Measurements from ENCODE around the gene CCNT1. TPM values are rescaled to one million over a fixed set of nuclear protein-coding genes. Genes with fewer than 3 reads are reported as not detected.

CCNT1 gene
- total RNA-seq, 2 donors from 2014 or later, result 12.5 to 31.6 TPM

DNA sequence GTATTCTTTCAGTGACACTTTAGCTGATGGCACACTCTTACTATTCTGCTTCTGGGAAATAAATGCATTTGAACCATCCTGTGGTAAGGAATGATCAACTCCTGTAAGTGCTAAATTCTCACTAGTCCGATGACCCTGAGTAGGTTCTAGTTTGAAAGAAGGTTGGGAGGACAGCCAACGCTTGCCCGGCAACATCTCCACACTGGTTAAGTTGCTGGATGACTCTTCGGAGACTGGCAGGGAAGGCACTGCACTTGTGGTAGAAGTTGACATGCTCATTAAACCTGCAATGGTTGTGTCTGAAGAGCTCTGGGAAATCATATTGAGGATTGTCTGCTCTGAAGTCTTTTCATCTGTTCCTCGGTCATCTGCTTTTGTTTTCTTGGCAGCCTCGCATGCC is 22.5 kb downstream of the CCNT1 start:
- H3K27ac ChIP-seq, result no peak overlapping the region
- TF ChIP-seq, protein P1, sequence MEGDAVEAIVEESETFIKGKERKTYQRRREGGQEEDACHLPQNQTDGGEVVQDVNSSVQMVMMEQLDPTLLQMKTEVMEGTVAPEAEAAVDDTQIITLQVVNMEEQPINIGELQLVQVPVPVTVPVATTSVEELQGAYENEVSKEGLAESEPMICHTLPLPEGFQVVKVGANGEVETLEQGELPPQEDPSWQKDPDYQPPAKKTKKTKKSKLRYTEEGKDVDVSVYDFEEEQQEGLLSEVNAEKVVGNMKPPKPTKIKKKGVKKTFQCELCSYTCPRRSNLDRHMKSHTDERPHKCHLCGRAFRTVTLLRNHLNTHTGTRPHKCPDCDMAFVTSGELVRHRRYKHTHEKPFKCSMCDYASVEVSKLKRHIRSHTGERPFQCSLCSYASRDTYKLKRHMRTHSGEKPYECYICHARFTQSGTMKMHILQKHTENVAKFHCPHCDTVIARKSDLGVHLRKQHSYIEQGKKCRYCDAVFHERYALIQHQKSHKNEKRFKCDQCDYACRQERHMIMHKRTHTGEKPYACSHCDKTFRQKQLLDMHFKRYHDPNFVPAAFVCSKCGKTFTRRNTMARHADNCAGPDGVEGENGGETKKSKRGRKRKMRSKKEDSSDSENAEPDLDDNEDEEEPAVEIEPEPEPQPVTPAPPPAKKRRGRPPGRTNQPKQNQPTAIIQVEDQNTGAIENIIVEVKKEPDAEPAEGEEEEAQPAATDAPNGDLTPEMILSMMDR (IDR thresholded peaks at IDR 0.05), result no peak
- no peak for TF ChIP-seq POLR2A (IDR thresholded peaks at IDR 0.05)
- H3K36me3 ChIP-seq (replicated peaks in 1 of 2; ENCODE audit: insufficient read depth in 1 of 2, low read depth in 2 of 2), result peaks cover 7 to 31% of the 10 kb centered on the region in 2 donors
- intact Hi-C loops (cut with DNase I), result no loop called here
- no peak overlapping the region for H3K4me3 ChIP-seq
- H3K4me1 ChIP-seq, result no peaks in the 10 kb centered on the region
- DNase-seq, result no peak
- 97 to 98% methylated on average over 6 of the region's 6 CpGs for WGBS, 2 donors
- ATAC-seq, result no peak
- H3K27me3 ChIP-seq, result no peaks in the 10 kb centered on the region
- no peaks in the 10 kb centered on the region for H3K9me3 ChIP-seq

DNA sequence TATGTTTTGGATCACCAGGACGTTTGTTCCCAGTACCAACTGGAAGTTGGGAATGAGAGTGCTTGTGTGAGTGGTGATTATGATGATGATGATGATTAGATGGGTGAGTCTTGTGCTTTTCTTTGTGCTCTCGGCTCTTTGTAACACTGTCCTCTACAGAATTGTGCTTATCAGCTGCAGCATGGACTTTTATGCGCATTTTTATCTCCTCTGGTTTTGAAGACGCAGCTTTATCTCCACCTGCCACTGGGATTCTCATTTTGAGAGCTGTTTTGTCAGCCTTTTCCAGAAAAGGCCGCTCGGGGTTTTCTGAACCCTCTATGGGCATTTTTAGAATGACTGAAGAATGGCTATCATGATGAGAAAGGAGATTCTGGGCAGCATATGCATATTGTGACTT is 22.9 kb downstream of the CCNT1 start:
- no peak for TF ChIP-seq POLR2A (IDR thresholded peaks at IDR 0.05)
- DNase-seq (no peak), ATAC-seq (no peak)
- Histone ChIP-seq H3K9me3 (no peaks in the 10 kb centered on the region), H3K4me3 (no peak overlapping the region), H3K27me3 (no peaks in the 10 kb centered on the region), H3K4me1 (no peaks in the 10 kb centered on the region), H3K27ac (no peak overlapping the region), H3K36me3 (replicated peaks in 1 of 2; ENCODE audit: insufficient read depth in 1 of 2, low read depth in 2 of 2) (peaks cover 7 to 31% of the 10 kb centered on the region in 2 donors)
- intact Hi-C loops (cut with DNase I), result no loop called here
- 88 to 89% methylated on average over 6 of the region's 6 CpGs for WGBS, 2 donors

DNA sequence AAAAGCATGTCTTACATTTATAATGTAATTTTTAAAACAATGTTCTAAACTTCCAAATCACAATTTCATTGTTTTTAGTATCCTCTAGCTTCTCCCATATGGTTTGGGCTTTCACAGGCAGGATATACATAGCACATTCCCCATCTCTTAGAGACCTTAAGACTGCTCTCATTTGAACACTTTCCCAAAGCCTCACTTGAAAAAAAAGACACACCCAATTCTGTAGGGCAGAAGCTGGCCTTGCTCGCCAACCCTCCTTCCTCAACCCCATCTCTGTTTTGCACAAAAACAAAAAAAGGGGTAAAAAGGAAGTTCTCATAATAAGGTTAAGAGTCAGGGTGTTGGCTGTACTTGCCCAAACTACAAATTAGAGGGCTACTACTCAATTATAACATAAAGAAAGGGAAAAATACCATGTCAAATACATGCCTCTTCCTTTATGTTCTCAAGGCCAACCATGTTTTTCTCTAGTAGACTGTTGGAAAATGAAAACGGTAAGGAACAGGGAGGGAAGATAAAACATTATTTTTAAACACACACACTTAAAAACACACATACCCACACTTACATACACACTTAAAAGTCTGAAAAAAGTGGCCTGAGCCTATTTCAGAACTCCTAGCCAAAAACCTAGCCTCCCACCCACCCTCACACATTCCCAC is 24.6 kb downstream of the CCNT1 start:
- ATAC-seq (no peak), DNase-seq (no peak)
- peaks cover 7 to 30% of the 10 kb centered on the region in 2 donors for H3K36me3 ChIP-seq (replicated peaks in 1 of 2; ENCODE audit: insufficient read depth in 1 of 2, low read depth in 2 of 2)
- no peaks in the 10 kb centered on the region for H3K27me3 ChIP-seq
- TF ChIP-seq, protein P1 (IDR thresholded peaks at IDR 0.05), result no peak
- no peak for TF ChIP-seq POLR2A (IDR thresholded peaks at IDR 0.05)
- H3K9me3 ChIP-seq, result no peaks in the 10 kb centered on the region
- no peaks in the 10 kb centered on the region for H3K4me1 ChIP-seq
- WGBS, 2 donors, result 49 to 53% methylated on average over 2 of the region's 2 CpGs
- no peak overlapping the region for H3K27ac ChIP-seq
- intact Hi-C loops (cut with DNase I), result no loop called here
- H3K4me3 ChIP-seq, result no peak overlapping the region

DNA sequence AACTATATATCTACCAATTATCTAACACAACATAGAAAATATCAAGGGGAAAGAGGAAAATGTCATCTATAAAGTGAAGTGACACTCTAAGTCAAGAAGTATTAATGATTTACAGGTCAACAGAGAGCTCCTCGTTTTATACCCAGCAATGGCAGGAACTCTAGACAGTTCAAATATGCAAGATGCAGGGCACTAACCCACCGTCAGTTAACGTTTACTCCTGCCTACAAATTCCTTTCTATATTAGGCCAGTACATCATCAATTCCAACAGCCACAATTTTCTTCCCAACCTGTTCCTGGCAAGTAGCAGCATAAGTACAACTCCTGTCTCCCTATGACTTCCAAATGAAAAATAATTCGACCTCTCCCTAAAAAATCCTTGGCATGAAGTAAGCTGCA is 25.5 kb downstream of the CCNT1 start:
- no peaks in the 10 kb centered on the region for H3K9me3 ChIP-seq
- 33 to 39% methylated on average over 4 of the region's 4 CpGs for WGBS, 2 donors
- TF ChIP-seq, protein P1 (IDR thresholded peaks at IDR 0.05), result no peak
- TF ChIP-seq POLR2A (IDR thresholded peaks at IDR 0.05), result no peak
- H3K27ac ChIP-seq, result no peak overlapping the region
- intact Hi-C loops (cut with DNase I), result no loop called here
- no peaks in the 10 kb centered on the region for H3K4me1 ChIP-seq
- DNase-seq, result no peak
- H3K27me3 ChIP-seq, result no peaks in the 10 kb centered on the region
- H3K4me3 ChIP-seq, result no peak overlapping the region
- H3K36me3 ChIP-seq (replicated peaks in 1 of 2; ENCODE audit: insufficient read depth in 1 of 2, low read depth in 2 of 2), result peaks cover 7 to 30% of the 10 kb centered on the region in 2 donors
- no peak for ATAC-seq

DNA sequence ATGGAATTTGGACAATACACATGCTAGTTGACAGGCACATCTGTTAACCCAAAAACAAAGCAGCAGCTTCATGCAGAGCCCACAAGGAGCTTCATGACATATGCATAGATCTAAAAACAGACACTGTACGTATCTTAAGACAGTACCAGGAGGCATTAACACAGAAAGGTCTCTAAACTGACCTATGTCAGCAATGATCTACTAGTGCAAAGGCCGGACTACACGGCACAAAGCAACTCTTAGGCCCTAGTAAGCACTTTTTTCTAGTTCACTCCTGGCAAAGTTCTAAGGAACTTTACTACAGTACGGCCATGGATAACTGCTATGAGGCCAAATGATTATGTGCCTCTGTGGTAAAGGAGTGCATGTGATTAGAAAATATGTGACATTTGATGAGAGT is 26.1 kb downstream of the CCNT1 start:
- 75 to 93% methylated on average over 4 of the region's 4 CpGs for WGBS, 2 donors
- no peaks in the 10 kb centered on the region for H3K9me3 ChIP-seq
- intact Hi-C loops (cut with DNase I), result no loop called here
- no peak overlapping the region for H3K4me3 ChIP-seq
- H3K27me3 ChIP-seq, result no peaks in the 10 kb centered on the region
- H3K4me1 ChIP-seq, result no peaks in the 10 kb centered on the region
- no peak overlapping the region for H3K27ac ChIP-seq
- ATAC-seq (no peak), DNase-seq (no peak)
- peaks cover 7 to 26% of the 10 kb centered on the region in 2 donors for H3K36me3 ChIP-seq (replicated peaks in 1 of 2; ENCODE audit: insufficient read depth in 1 of 2, low read depth in 2 of 2)
- TF ChIP-seq, protein P1 (IDR thresholded peaks at IDR 0.05), result no peak
- no peak for TF ChIP-seq POLR2A (IDR thresholded peaks at IDR 0.05)

Data from body of pancreas (tissue), 4 donors.